Peyer's patch (tissue), 4 donors: ENCODE data around the gene NDUFB11. TPM values are rescaled to one million over a fixed set of nuclear protein-coding genes. Genes with fewer than 3 reads are reported as not detected.

Experiments
- DNase-seq, 3 donors: peaks; one replicate each; pipeline ENCODE4 v3.0.0-alpha.2; 2017 to 2019
- H3K27ac ChIP-seq, 4 donors: fragments of 200-600 bp; sonication (generic); one replicate each; pipeline ENCODE4 v1.5.1; 2016 to 2019
- H3K27me3 ChIP-seq, 2 donors: fragments of 200-600 bp; sonication (generic); one replicate each; pipeline ENCODE4 v1.5.1; 2019
- H3K36me3 ChIP-seq, 3 donors: fragments of 200-600 bp; sonication (generic); one replicate each; pipeline ENCODE4 v1.5.1; 2016 to 2019
- H3K4me1 ChIP-seq, 4 donors: fragments of 200-600 bp; sonication (generic); one replicate each; pipeline ENCODE4 v1.5.1; 2016 to 2019
- H3K4me3 ChIP-seq, 4 donors: fragments of 200-600 bp; sonication (generic); 1 replicate in 3 of 4; 2 replicates in 1 of 4; pipeline ENCODE4 v1.5.1; 2016 to 2019; ENCODE audit warnings: mild to moderate bottlenecking in 1 of 4
- H3K9me3 ChIP-seq, 4 donors: fragments of 200-600 bp; sonication (generic); one replicate each; pipeline ENCODE4 v1.5.1; 2016 to 2019; ENCODE audit warnings: mild to moderate bottlenecking in 1 of 4
- CTCF ChIP-seq, 6 experiments: fragments of 450-650 bp in 4 of 6; fragments of 200-600 bp in 2 of 6; sonication (generic) in 1 of 6; IDR thresholded peaks; one replicate each; pipeline ENCODE4 v1.5.1; 2017 to 2019; ENCODE audit warnings: antibody characterized with exemption in 6 of 6, mild to moderate bottlenecking in 3 of 6, moderate library complexity in 1 of 6
- POLR2A ChIP-seq, 2 donors: fragments of 450-650 bp; IDR thresholded peaks; one replicate each; pipeline ENCODE4 v1.5.1; 2017; ENCODE audit warnings: antibody characterized with exemption in 2 of 2, mild to moderate bottlenecking in 2 of 2, moderate library complexity in 2 of 2
- total RNA-seq, 4 donors: library from RNA; depleted of rRNA; stranded (reverse); fragments of >200 nt; gene quantifications; one replicate each; pipeline ENCODE4 v1.1.0, GENCODE V29; 2016

The NDUFB11 gene
- total RNA-seq, 4 donors from 2014 or later, result 42.6 to 60.2 (median 53.5) TPM

- H3K4me1 ChIP-seq, result no peaks in the 10 kb centered on the region
- H3K27me3 ChIP-seq, result no peaks in the 10 kb centered on the region
- no peak overlapping the region for H3K4me3 ChIP-seq
- TF ChIP-seq POLR2A (IDR thresholded peaks at IDR 0.05) (no peak), CTCF (IDR thresholded peaks at IDR 0.05) (no peak)
- DNase-seq, result peak in 1 of 3 donors; percentile 38
- no peaks in the 10 kb centered on the region for H3K9me3 ChIP-seq
- peaks cover 0 to 52% (median 0%) of the 10 kb centered on the region in 3 donors for H3K36me3 ChIP-seq
- H3K27ac ChIP-seq, result no peak overlapping the region
These were observed 26.6 kb upstream of the NDUFB11 start for GRCh38 chrX:47170861-47171692.

- no peaks in the 10 kb centered on the region for H3K9me3 ChIP-seq
- H3K36me3 ChIP-seq, result peaks cover 0 to 41% (median 0%) of the 10 kb centered on the region in 3 donors
- no peak overlapping the region for H3K4me3 ChIP-seq
- H3K4me1 ChIP-seq, result no peaks in the 10 kb centered on the region
- H3K27ac ChIP-seq, result no peak overlapping the region
- no peaks in the 10 kb centered on the region for H3K27me3 ChIP-seq
- no peak for TF ChIP-seq CTCF (IDR thresholded peaks at IDR 0.05)
- DNase-seq, result peak in 1 of 3 donors; percentile 43
These were observed 25.4 kb upstream of the NDUFB11 start for GRCh38 chrX:47169726-47170515.

GRCh38 chrX:47169273-47169672, 24.8 kb upstream of the NDUFB11 start:
- TF ChIP-seq CTCF (IDR thresholded peaks at IDR 0.05) (no peak), POLR2A (IDR thresholded peaks at IDR 0.05) (no peak)
- Histone ChIP-seq H3K36me3 (peaks cover 0 to 40% (median 0%) of the 10 kb centered on the region in 3 donors), H3K27ac (no peak overlapping the region)

GRCh38 chrX:47168495-47169073, 24.1 kb upstream of the NDUFB11 start:
- Histone ChIP-seq H3K27me3 (no peaks in the 10 kb centered on the region), H3K4me1 (no peaks in the 10 kb centered on the region), H3K27ac (no peak overlapping the region), H3K4me3 (no peak overlapping the region), H3K36me3 (peaks cover 0 to 37% (median 0%) of the 10 kb centered on the region in 3 donors), H3K9me3 (no peaks in the 10 kb centered on the region)
- no peak for TF ChIP-seq POLR2A (IDR thresholded peaks at IDR 0.05)
- no peak for TF ChIP-seq CTCF (IDR thresholded peaks at IDR 0.05)
- DNase-seq, result peak in 1 of 3 donors; percentile 23

More at GRCh38 chrX:47169273-47169672, 24.8 kb upstream of the NDUFB11 start:
- H3K4me1 ChIP-seq, result no peaks in the 10 kb centered on the region
- no peaks in the 10 kb centered on the region for H3K27me3 ChIP-seq
- no peaks in the 10 kb centered on the region for H3K9me3 ChIP-seq
- peak in 1 of 3 donors; percentile 33 for DNase-seq
- H3K4me3 ChIP-seq, result no peak overlapping the region

- H3K27ac ChIP-seq, result no peak overlapping the region
- no peaks in the 10 kb centered on the region for H3K9me3 ChIP-seq
- no peaks in the 10 kb centered on the region for H3K4me1 ChIP-seq
- H3K27me3 ChIP-seq, result no peaks in the 10 kb centered on the region
- H3K36me3 ChIP-seq, result peaks cover 0 to 16% (median 0%) of the 10 kb centered on the region in 3 donors
- peak in 1 of 3 donors; percentile 23 for DNase-seq
- no peak overlapping the region for H3K4me3 ChIP-seq
- no peak for TF ChIP-seq POLR2A (IDR thresholded peaks at IDR 0.05)
- TF ChIP-seq CTCF (IDR thresholded peaks at IDR 0.05), result no peak
These were observed 21.6 kb upstream of the NDUFB11 start for GRCh38 chrX:47166126-47166525.
